Stimulated activated CD4-positive, alpha-beta T cell treated with anti-CD3 and anti-CD28 coated beads, TNF-alpha, amount 100 ng/mL, for 1 hour (primary cell): ENCODE measurements around the gene LMX1B.

Experiments
- DNase-seq, 3 donors: peaks; one replicate each; pipeline ENCODE4 v3.0.0-alpha.2; 2020; ENCODE audit warnings: low read depth in 3 of 3, low spot score in 1 of 3

LMX1B gene

DNA sequence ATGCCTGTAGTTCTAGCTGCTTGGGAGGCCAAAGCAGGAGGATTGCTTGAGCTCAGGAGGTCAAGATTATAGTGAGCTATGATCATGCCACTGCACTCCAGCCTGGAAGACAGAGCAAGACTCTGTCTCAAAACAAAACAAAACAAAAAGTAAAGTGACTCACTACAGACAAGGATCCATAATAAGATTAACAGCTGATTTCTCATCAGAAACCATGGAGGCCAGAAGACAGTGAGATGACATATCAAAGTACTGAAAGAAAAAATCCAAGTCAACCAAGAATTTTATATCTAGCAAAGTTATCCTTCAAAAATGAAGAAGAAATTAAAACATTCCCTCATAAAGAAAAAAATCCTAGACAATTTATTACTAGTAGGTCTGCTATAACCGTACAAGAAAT is 121.8 kb downstream of the LMX1B start:
- no peak for DNase-seq

DNA sequence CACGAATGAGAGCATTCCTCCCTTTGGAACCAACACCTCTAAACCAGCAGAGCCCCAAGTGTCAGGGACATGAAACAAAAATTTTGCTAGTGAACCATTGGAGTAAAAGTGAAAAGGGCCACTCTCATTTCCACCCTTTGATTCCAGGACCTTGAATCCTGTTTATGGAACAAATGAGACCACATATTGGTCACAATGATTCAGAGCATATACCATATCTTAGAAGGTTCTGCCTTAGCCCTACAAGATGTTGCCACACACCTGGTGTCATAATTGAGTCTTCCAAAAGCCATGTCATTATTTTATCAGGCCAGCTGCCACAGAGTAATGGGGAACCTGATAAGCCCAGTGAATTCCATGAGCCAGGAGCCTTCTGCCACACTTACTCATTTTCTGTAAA is 124.8 kb downstream of the LMX1B start:
- DNase-seq = no peak

DNA sequence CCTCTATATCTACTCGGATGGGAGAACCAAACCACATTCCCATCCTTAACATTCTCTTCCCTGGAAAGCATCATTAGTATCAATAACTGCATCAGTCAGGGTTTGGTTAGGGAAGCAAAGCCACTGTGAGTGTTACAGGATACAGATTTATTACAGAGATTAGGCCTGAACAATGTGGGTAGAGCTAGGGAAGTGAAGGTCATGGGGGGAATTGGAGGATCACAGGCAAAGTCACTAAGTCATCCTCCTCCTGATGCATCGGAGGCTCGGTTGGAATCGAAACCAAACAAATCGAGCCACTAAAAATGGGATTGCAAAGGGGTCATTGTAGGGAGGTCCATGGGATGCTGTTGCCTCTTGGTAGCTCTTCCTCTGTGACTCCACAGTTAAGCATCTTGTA is 129.3 kb downstream of the LMX1B start:
- DNase-seq = no peak

DNA sequence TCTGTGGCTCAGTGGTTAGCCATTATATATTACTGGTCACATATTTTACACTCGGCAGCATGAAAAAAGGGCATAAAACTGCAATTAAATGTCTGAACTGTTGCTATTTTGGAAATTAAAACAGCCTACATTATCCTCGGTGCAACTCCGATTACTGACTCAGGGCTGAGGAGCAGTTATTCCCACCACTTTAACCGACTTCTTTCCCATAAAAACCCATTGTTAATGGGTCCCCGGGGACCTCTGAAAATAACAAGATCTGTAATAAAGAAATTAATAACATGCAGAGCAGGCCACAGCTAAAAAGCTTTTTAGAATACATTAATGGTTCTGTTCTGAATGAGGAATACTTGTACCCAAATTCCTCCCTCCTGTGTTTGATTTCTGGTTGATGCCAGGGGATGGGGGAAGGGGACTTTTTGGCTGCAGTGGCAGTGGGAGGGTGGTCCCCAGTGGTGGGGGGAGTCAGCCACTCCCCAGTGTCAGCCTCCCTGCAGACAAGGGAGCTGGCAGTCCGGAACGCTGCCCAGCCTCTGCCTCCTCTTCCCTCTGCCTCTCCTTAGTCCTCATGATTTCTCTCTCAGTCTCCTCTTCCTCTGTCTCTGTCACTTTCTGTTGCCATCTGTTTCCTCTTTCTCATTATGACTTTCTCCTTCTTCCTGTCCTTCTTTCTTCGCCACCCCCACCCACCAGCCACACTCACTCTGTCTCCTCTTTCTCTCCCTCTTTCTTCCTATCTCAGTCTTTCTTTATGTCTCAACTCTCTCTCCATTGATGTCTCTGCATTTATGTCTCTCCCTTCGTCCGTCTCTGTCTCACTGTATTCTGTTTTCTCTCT is 132.1 kb downstream of the LMX1B start:
- no peak for DNase-seq
